HG03575 (cell line): ENCODE measurements around the gene PXDN.
"Not testable (repeated sequence)": the region's sequence is repeated elsewhere in the genome, so short reads cannot be mapped to it uniquely, and the experiment has no call there.

Experiments used
- ATAC-seq: cut with Tn5 transposase; IDR thresholded peaks from one replicate; pipeline ENCODE4 v1.9.1; 2021; ENCODE audit not compliant: unreplicated experiment, insufficient number of reproducible peaks, low FRiP score; ENCODE audit errors: extremely low read depth

Gene PXDN

GRCh38 chr2:1694371-1695271 is 49.7 kb downstream of the PXDN start:
- ATAC-seq, result no peak

- no peak for ATAC-seq
These were observed 50.6 kb downstream of the PXDN start for GRCh38 chr2:1693723-1694122.

- ATAC-seq, result no peak
These were observed 52.0 kb downstream of the PXDN start for GRCh38 chr2:1692342-1692741.

DNA sequence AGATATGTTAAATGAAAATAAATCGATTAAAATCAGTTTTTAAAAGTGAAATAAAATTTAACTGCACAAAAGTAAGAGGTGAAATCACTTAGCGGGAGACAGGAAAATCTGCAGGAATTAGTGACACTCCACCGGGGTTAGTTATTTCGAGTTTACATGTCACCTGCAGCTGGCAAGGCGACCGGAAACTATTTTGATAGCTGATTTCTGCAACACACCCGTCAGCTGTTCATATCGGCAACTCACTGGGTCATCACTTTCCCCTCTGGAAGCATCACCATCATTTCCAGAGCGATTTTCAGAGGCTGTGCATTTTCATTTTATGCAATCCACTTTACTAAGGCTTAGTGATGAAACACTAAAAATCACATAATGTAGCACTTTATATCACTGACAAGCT is 52.9 kb downstream of the PXDN start:
- no peak for ATAC-seq

DNA sequence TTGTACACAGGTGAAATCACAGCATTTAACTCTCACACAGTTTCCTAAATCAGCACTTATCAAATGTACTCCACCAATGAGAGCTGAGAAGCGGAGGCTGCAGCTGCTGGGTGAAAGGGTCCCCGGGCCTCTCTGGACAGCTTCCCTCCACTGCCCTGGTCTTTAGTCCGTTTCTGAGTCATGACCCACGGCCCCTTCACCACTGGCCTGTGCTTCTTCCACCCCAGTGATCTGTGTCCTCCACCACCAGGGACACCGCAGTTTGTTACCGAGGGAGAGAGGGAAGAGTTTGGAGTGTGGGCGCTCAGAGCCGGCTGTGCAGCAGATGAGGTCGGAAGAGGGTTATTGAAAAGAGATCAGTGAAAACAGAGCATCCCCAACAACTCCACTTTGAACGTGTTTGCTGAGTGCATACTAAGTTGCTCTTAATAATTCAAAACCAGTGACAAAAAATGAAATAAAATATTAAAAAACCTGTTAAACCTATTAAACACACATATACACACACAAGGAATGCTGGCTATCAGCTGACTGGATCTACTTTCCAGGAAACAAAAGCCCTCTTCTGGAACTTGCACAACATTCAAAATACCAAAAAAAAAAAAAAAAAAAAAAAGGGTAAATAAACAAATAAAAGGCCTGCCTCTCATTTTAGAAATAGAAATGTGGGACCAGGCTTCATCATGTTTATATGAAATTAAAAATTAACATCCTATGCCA is 54.1 kb downstream of the PXDN start:
- ATAC-seq, result no peak

DNA sequence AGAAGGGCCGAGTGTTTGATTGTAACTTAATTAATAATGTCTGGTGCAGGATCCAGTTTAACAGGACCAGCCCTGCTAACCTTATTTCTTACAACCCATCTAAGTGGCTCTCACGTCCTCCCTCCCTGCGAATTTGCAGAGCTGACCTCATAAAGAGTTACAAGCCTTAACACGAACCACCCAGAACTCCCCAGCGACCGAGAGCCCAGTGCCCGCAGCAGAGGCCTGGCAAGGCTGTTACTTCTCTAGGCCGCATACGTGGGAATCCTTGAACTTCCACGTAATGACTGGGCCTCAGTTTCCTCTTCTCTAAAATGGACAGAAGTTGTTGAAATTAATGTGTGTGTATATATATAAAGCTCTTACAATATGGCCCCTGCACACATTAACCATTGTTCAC is 55.5 kb downstream of the PXDN start:
- ATAC-seq, result no peak

- ATAC-seq, result no peak
These were observed 56.2 kb downstream of the PXDN start for GRCh38 chr2:1688161-1688560.

- no peak for ATAC-seq
These were observed 57.1 kb downstream of the PXDN start for GRCh38 chr2:1687254-1687653.

DNA sequence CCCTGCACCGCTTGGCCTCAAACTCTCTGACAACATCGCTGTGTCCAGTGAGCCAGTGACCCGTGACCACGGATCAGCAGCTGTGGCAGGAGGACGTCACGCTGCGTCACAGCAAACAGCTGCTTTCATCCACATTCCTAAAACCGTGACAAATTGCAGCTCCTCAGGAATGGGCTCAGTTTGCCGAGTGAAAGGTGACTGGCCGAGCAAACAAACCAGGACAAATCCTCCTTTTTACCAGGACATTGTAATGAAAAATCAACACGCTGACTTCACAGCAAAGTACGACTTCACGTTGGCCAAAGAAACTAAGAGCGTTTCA is 57.6 kb downstream of the PXDN start:
- ATAC-seq, result no peak

- no peak for ATAC-seq
These were observed 58.1 kb downstream of the PXDN start for GRCh38 chr2:1685957-1686783.

- no peak for ATAC-seq
These were observed 59.0 kb downstream of the PXDN start for GRCh38 chr2:1685078-1685956.

- no peak for ATAC-seq
These were observed 61.0 kb downstream of the PXDN start for GRCh38 chr2:1683297-1683696.

DNA sequence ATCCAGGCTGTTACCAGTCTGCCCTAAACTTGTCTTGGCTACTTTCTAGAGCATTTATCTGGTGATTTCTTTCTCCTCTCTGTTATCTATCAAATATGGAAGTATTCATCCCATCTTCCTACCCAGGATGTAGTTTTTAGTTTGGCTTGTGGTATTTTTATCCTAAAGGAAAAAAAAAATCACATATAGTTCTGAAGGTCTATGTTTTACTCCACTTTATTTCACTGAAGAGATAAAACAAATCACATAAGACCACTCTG is 62.2 kb downstream of the PXDN start:
- ATAC-seq, result no peak

DNA sequence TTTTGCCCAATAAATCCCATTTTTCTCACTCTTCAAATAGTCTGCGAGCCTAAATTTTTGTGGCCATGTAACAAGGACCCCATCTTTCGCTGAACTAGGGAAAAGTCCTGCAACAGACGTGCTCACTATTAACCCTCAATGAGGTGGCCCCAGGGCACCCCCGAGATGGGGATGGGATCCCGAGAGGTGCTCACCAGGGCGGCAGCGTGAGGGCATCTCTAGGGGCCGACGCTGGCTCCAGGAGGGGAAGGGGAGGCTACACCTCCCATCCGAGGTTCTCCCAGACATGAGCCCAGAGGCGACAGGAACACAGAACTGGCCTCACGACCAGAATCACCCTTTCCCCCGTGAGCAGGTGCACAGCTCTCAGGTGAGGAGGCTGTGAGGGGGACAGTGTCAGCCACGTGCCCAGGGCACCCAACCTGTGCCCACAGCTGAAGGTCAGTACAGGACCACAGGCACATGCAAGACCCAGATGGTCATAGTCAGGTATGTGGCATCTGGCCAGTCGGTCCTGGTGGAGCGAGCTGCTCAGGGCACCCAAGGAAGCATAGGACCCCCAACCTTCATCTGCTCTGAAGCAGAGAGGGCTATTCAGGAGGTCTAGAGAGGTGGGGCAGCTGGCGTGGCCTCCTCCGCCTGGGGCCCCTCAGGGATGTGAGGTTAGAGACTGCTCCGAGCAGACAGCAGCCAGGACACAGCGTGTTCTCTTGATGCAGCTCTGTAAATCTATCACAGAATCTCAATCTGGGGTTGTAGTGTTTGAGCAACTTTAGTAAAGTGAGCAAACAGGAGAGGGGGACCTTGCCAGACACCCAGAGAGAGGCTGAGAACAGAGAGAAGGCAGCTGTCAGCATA is 62.8 kb downstream of the PXDN start:
- no peak for ATAC-seq

DNA sequence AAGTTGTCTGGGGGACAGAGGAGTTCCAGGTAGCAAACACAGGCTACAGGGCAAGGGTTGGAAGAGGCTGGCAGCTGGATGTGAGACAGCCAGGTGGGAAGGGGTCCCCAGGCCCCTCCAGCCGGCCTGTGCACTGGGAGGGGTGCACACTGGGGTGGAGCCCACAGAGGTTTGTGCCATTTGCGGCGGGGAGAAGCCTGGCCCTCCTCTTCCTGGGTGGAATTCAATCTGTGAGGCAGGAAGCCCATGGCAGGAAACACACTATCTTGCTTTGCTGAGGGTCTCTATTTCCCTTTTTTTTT is 63.3 kb downstream of the PXDN start:
- ATAC-seq, result no peak

DNA sequence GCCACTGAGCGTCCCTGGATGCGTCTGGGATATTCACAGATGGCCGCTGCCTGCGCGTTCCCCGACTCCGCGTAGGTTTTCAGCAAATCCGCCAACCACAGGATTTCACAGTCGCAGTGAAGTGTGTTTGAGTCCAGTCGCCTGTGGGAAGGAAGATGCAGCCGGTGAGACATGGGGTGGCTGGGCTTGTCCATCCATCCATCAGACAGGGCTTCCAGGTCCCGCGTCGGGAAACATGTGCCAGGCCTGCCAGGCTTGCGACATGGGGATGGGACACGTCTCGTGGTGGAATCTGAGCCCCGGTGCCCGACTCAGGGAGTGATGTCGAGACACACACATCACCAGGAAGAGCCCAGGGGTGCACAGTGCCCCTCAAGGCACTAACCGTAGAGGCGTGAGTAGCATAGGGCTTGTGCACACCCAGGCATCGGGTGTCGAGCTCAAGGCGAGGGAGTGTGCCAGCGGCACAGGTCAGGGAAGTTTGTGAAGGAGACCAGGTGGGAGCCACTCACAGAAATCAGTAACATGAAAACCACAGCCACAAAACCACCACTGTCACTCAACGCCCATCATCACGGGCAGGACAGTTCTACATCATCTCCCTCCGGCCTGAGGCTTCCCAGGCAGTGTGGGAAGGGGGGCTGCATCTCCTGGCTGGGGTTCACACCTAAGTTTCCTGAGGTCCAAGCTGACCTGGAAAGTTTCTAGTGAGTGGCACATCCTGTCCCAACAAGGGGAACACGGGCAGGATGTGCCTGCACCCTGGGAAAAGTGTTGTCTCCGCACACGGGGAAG is 63.9 kb downstream of the PXDN start:
- ATAC-seq, result no peak

GRCh38 chr2:1679488-1680039 is 64.8 kb downstream of the PXDN start:
- ATAC-seq, result not testable (repeated sequence)
